Panc1 (cell line): ENCODE data around the gene DCK. TPM values are rescaled to one million over a fixed set of nuclear protein-coding genes. Genes with fewer than 3 reads are reported as not detected.

Source experiments
- ATAC-seq: fragments of 200-7000 bp; cut with Tn5 transposase; 2 replicates; pipeline ENCODE4 v1.9.1; 2020; ENCODE audit warnings: mild to moderate bottlenecking, moderate library complexity
- BruUV-seq: library from RNA; stranded (reverse); fragments of 400-500 nt; replicated peaks from 2 replicates; lab custom pipeline; 2021; lab: Mats Ljungman, UMichigan
- CTCF ChIA-PET: fragments of 300-600 bp; sonication (Branson Sonifier 250); formaldehyde crosslinking; loops from one replicate; lab custom pipeline; 2022; ENCODE audit warnings: antibody characterized with exemption; lab: Charles Lee
- POLR2A ChIA-PET: fragments of 300-600 bp; sonication (Branson Sonifier 250); formaldehyde crosslinking; loops from one replicate; lab custom pipeline; 2022; ENCODE audit warnings: antibody characterized with exemption; lab: Charles Lee
- DNase-seq: peaks from one replicate; pipeline ENCODE4 v3.0.0-alpha.2; 2010; ENCODE audit warnings: low read depth, low spot score
- H3K27ac ChIP-seq: 2 replicates; pipeline ENCODE4 v1.5.1; 2011; ENCODE audit warnings: mild to moderate bottlenecking, low read length, inconsistent platforms
- H3K27me3 ChIP-seq: fragments of 200-500 bp; sonication (Bioruptor generic); 2 replicates; pipeline ENCODE4 v1.6.0; 2014; ENCODE audit warnings: low read length, inconsistent platforms; ENCODE audit not compliant: control insufficient read depth, insufficient read depth
- H3K36me3 ChIP-seq: fragments of 200-500 bp; sonication (Bioruptor generic); 2 replicates; pipeline ENCODE4 v1.5.1; 2014; ENCODE audit warnings: inconsistent platforms, mild to moderate bottlenecking, low read length, moderate library complexity; ENCODE audit not compliant: control insufficient read depth, insufficient read depth
- H3K4me1 ChIP-seq: 2 replicates; pipeline ENCODE4 v1.5.1; 2011; ENCODE audit warnings: inconsistent platforms, mild to moderate bottlenecking, low read length, moderate library complexity; ENCODE audit not compliant: control insufficient read depth, insufficient read depth
- H3K4me3 ChIP-seq, 2 experiments: 2 replicates each; pipeline ENCODE4 v1.5.1; 2011 to 2012; ENCODE audit warnings: low read depth in 2 of 2, low read length in 2 of 2, mild to moderate bottlenecking in 2 of 2, inconsistent platforms in 1 of 2, moderate library complexity in 1 of 2
- H3K9me3 ChIP-seq: fragments of 200-500 bp; sonication (Bioruptor generic); 2 replicates; pipeline ENCODE4 v1.5.1; 2014; ENCODE audit warnings: low read depth, mild to moderate bottlenecking, inconsistent platforms, low read length, moderate library complexity; ENCODE audit not compliant: control insufficient read depth, insufficient read depth
- CTCF ChIP-seq: fragments of 450-650 bp; IDR thresholded peaks from 2 replicates; pipeline ENCODE4 v1.5.1; 2017; ENCODE audit warnings: mild to moderate bottlenecking
- POLR2AphosphoS5 ChIP-seq: IDR thresholded peaks from 2 replicates; pipeline ENCODE4 v1.6.1; 2012; ENCODE audit warnings: mild to moderate bottlenecking, low read depth, low read length, moderate library complexity
- REST ChIP-seq, 2 experiments: IDR thresholded peaks; 2 replicates each; pipeline ENCODE4 v1.6.1; 2011 to 2012; ENCODE audit warnings: low read depth in 2 of 2, control low read depth in 1 of 2, low read length in 1 of 2, mild to moderate bottlenecking in 1 of 2, moderate library complexity in 1 of 2; ENCODE audit not compliant: insufficient read depth in 1 of 2
- SIN3A ChIP-seq: IDR thresholded peaks from 2 replicates; pipeline ENCODE4 v1.6.1; 2012; ENCODE audit warnings: low read depth, mild to moderate bottlenecking, low read length, moderate library complexity, borderline replicate concordance; ENCODE audit not compliant: insufficient read depth
- TCF7L2 ChIP-seq: IDR thresholded peaks from 2 replicates; pipeline ENCODE4 v1.6.1; 2011; ENCODE audit warnings: mild to moderate bottlenecking, low read depth, low read length, inconsistent platforms
- in situ Hi-C: cut with HindIII; loops from 2 replicates; pipeline ENCODE4 v1.10.0; 2016; ENCODE audit warnings: low sequenced_read_pairs, low pct_unique_long_range_greater_than_20kb
- intact Hi-C: fragments of 100-400 bp; cut with micrococcal nuclease; formaldehyde crosslinking; loops from one replicate; pipeline ENCODE4 v1.10.0; 2022; ENCODE audit not compliant: unreplicated experiment
- total RNA-seq: library from RNA; stranded (reverse); gene quantifications from one replicate; pipeline ENCODE4 v1.2.1, GENCODE V29; 2021; ENCODE audit not compliant: unreplicated experiment

Gene DCK
- total RNA-seq, 1 experiment from 2014 or later: 17.6 TPM

- TF ChIP-seq CTCF (no peak), SIN3A (no peak), REST (IDR thresholded peaks at IDR 0.05; ENCODE audit: insufficient read depth in 1 of 2, low read depth in 2 of 2, low read length in 1 of 2) (no peak), POLR2AphosphoS5 (no peak), TCF7L2 (no peak)
- Histone ChIP-seq H3K9me3 (no peaks in the 10 kb centered on the region), H3K27ac (no peak overlapping the region), H3K4me1 (no peaks in the 10 kb centered on the region), H3K27me3 (no peaks in the 10 kb centered on the region), H3K4me3 (no peak overlapping the region), H3K36me3 (peaks cover 5% of the 10 kb centered on the region; the same call in 1 of the 2 replicates)
- ChIA-PET CTCF (no interaction called here), POLR2A (no interaction called here)
- DNase-seq (no peak), ATAC-seq (no peak)
- in situ Hi-C loops (no loop called here), intact Hi-C loops (no loop called here)
- no TSS peak for BruUV-seq
Measured at GRCh38 chr4:71026086-71026485, 32.6 kb downstream of the DCK start.

- no peaks in the 10 kb centered on the region for H3K4me1 ChIP-seq
- no TSS peak for BruUV-seq
- CTCF ChIA-PET: interaction anchor here (0.6 kb wide), 1 partner anchor 1433 kb away, joined by 3 read pairs; no protein-coding TSS in a partner anchor
Measured at GRCh38 chr4:71027611-71028010, 34.2 kb downstream of the DCK start.

More at GRCh38 chr4:71027611-71028010, 34.2 kb downstream of the DCK start:
- H3K27ac ChIP-seq: no peak overlapping the region
- POLR2A ChIA-PET: no interaction called here
- TF ChIP-seq POLR2AphosphoS5: no peak
- no peak for TF ChIP-seq CTCF
- no peak for TF ChIP-seq REST (IDR thresholded peaks at IDR 0.05; ENCODE audit: insufficient read depth in 1 of 2, low read depth in 2 of 2, low read length in 1 of 2)
- TF ChIP-seq SIN3A: no peak
- no peak for TF ChIP-seq TCF7L2
- no peaks in the 10 kb centered on the region for H3K9me3 ChIP-seq
- H3K36me3 ChIP-seq: peaks cover 5% of the 10 kb centered on the region; the same call in 1 of the 2 replicates
- H3K4me3 ChIP-seq: no peak overlapping the region
- ATAC-seq: no peak
- H3K27me3 ChIP-seq: no peaks in the 10 kb centered on the region
- in situ Hi-C loops: no loop called here
- no peak for DNase-seq
- intact Hi-C loops: no loop called here
